Measurements from ENCODE around the gene TRERF1. TPM values are rescaled to one million over a fixed set of nuclear protein-coding genes. Genes with fewer than 3 reads are reported as not detected.

TRERF1 gene
- total RNA-seq, 1 donor from 2014 or later, result 8.7 TPM

- TF ChIP-seq CTCF (IDR thresholded peaks at IDR 0.05; ENCODE audit: unreplicated experiment), result no peak
- H3K27ac Mint-ChIP-seq (ENCODE audit: unreplicated experiment), result no peak overlapping the region
- no peak overlapping the region for H3K4me3 Mint-ChIP-seq (ENCODE audit: unreplicated experiment)
- no peak for DNase-seq (ENCODE audit: low spot score)
- no peaks in the 10 kb centered on the region for H3K27me3 Mint-ChIP-seq (ENCODE audit: unreplicated experiment)
- H3K4me1 Mint-ChIP-seq (ENCODE audit: unreplicated experiment), result peaks cover 13% of the 10 kb centered on the region
- H3K36me3 Mint-ChIP-seq (ENCODE audit: low read depth, unreplicated experiment), result peaks cover 15% of the 10 kb centered on the region
- no peaks in the 10 kb centered on the region for H3K9me3 Mint-ChIP-seq (ENCODE audit: unreplicated experiment)
Measured at GRCh38 chr6:42227173-42227850, 224.4 kb downstream of the TRERF1 start.

GRCh38 chr6:42226645-42227143 lies 225.0 kb downstream of the TRERF1 start:
- no peak for TF ChIP-seq CTCF (IDR thresholded peaks at IDR 0.05; ENCODE audit: unreplicated experiment)
- Mint-ChIP-seq H3K36me3 (ENCODE audit: low read depth, unreplicated experiment) (peaks cover 10% of the 10 kb centered on the region), H3K27me3 (ENCODE audit: unreplicated experiment) (no peaks in the 10 kb centered on the region), H3K27ac (ENCODE audit: unreplicated experiment) (no peak overlapping the region), H3K4me1 (ENCODE audit: unreplicated experiment) (peaks cover 13% of the 10 kb centered on the region), H3K4me3 (ENCODE audit: unreplicated experiment) (no peak overlapping the region), H3K9me3 (ENCODE audit: unreplicated experiment) (no peaks in the 10 kb centered on the region)
- DNase-seq (ENCODE audit: low spot score), result no peak

- no peak for DNase-seq (ENCODE audit: low spot score)
- Mint-ChIP-seq H3K4me3 (ENCODE audit: unreplicated experiment) (no peak overlapping the region), H3K4me1 (ENCODE audit: unreplicated experiment) (peaks cover 13% of the 10 kb centered on the region), H3K9me3 (ENCODE audit: unreplicated experiment) (no peaks in the 10 kb centered on the region), H3K27me3 (ENCODE audit: unreplicated experiment) (no peaks in the 10 kb centered on the region), H3K36me3 (ENCODE audit: low read depth, unreplicated experiment) (peaks cover 10% of the 10 kb centered on the region), H3K27ac (ENCODE audit: unreplicated experiment) (no peak overlapping the region)
- TF ChIP-seq CTCF (IDR thresholded peaks at IDR 0.05; ENCODE audit: unreplicated experiment), result no peak
Measured at GRCh38 chr6:42226161-42226611, 225.5 kb downstream of the TRERF1 start.

GRCh38 chr6:42225419-42225818 lies 226.3 kb downstream of the TRERF1 start:
- DNase-seq (ENCODE audit: low spot score), result no peak
- Mint-ChIP-seq H3K4me1 (ENCODE audit: unreplicated experiment) (peaks cover 13% of the 10 kb centered on the region), H3K36me3 (ENCODE audit: low read depth, unreplicated experiment) (peaks cover 10% of the 10 kb centered on the region), H3K9me3 (ENCODE audit: unreplicated experiment) (no peaks in the 10 kb centered on the region), H3K27me3 (ENCODE audit: unreplicated experiment) (peaks cover 2% of the 10 kb centered on the region), H3K4me3 (ENCODE audit: unreplicated experiment) (no peak overlapping the region), H3K27ac (ENCODE audit: unreplicated experiment) (no peak overlapping the region)
- TF ChIP-seq CTCF (IDR thresholded peaks at IDR 0.05; ENCODE audit: unreplicated experiment), result no peak

- no peak for DNase-seq (ENCODE audit: low spot score)
- Mint-ChIP-seq H3K4me3 (ENCODE audit: unreplicated experiment) (no peak overlapping the region), H3K36me3 (ENCODE audit: low read depth, unreplicated experiment) (peaks cover 7% of the 10 kb centered on the region), H3K4me1 (ENCODE audit: unreplicated experiment) (peaks cover 13% of the 10 kb centered on the region), H3K9me3 (ENCODE audit: unreplicated experiment) (no peaks in the 10 kb centered on the region), H3K27me3 (ENCODE audit: unreplicated experiment) (peaks cover 2% of the 10 kb centered on the region), H3K27ac (ENCODE audit: unreplicated experiment) (no peak overlapping the region)
- no peak for TF ChIP-seq CTCF (IDR thresholded peaks at IDR 0.05; ENCODE audit: unreplicated experiment)
Measured at GRCh38 chr6:42225029-42225339, 226.7 kb downstream of the TRERF1 start.
